HG02610 (cell line): ENCODE data around the gene MCHR2.

Experiments
- ATAC-seq: cut with Tn5 transposase; IDR thresholded peaks from one replicate; pipeline ENCODE4 v1.9.1; 2021; ENCODE audit warnings: mild to moderate bottlenecking, moderate library complexity; ENCODE audit not compliant: unreplicated experiment

Gene MCHR2

DNA sequence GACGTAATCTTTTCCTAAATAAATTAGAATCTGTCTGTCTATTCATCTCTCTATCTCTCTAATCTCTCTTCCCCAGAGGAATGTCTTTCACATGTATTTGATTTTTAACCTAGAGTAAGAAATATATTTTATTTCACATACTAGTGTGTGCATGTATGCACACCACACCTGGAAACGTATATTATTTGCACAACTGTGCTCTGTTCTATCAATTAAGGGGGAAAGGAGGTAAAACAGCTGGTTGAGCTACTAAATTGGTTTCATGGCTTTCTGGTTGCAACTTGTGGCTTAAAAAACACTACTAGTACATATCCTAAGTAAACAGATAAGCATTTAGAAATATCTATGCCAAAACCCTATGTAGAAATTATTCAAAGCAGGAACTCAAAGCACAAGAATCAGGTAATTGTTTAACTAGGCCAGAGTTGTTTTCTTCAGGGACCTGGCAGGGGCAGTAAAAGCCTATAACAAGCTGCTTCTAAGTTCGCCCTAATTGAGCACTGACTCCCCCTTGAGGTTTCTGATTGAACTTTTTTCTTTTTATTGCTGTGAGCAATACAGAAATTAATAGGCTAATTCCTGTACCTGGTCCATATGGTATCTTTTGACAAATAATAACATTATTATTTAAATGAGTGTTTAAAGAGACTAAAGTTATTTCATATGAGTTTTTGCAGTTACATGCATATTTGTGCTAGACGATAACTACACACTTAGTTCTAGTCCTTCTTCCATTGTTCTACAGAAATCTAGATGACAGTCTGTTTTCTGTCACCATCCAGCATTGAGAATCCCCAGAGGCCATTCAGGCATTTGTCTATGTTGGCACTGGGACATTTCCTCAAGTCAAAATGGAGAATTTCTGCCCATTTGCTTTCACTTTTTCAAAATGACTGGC lies 88.6 kb downstream of the MCHR2 start:
- peak; percentile 82 for ATAC-seq

DNA sequence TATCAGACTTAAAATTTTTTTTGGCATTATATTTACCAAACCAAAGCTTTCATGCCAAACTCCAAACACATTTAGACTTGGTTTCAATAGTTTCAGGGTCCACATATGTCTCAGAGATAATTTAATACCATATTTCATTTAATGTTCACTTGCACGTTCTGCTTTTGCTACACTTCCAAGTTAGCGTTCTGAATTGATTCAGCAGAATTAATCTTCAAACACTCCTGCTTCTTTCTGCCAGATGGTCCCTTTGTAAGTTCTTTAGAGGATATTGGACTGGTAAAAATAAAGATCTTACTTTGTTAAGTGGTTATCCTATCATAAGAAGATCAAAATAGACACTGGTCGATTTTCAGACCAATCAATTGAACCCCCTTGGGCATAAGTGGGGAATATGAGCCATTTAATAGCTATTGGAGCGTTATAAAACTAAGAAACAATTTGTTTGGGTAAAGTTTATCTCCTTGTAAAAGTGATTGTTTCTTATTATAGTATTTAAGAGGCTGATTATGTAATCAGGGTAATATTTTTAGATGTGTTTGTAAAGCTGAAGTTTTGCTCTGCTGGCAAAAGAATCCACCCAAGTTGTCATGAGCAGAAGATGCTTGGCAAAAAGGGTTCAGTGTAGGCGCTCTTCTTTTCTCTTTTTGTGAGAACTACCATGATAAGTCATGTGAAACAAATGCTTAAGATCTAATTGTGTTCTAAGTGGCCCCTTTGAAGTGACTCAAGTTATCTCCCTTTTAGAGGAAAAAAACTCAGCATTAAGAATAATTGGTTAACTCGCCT lies 92.2 kb downstream of the MCHR2 start:
- ATAC-seq: no peak

DNA sequence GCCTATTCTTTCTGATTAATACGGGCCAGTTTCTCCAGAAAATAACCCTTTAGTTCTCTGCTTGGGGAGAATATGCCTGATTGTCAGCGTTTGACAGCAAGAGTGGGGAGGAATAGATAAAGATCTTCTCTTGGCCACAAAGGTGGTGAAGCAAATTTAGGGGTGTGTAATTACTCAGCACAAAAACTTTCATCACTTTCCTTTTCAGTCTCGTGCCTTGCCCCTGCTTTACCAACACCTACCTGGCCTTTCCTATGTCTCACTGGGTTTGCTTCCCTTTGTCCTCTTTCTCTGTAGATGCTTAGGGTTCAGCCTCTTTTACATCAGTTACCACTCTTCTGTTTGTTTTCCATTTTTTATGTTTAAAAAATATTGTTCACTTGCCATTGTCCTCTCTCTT lies 99.2 kb downstream of the MCHR2 start:
- no peak for ATAC-seq

DNA sequence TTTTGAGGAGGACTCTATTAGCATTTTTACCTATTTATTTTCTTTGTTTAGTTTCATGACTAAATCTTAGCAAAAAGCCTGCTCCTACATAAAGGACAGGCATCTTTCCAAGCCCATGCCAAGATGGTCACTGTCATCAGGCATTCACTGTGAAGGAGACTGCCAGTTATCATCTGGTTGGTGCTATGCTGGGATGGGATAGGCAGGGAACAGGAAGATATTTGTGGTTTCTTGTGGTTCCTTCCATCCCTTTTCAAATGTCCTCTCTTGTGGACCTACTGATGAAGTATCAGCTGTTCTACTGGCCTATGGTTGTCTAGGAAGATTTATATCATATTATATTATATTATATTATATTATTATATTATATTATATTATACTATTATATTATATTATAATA lies 107.0 kb downstream of the MCHR2 start:
- ATAC-seq: no peak

DNA sequence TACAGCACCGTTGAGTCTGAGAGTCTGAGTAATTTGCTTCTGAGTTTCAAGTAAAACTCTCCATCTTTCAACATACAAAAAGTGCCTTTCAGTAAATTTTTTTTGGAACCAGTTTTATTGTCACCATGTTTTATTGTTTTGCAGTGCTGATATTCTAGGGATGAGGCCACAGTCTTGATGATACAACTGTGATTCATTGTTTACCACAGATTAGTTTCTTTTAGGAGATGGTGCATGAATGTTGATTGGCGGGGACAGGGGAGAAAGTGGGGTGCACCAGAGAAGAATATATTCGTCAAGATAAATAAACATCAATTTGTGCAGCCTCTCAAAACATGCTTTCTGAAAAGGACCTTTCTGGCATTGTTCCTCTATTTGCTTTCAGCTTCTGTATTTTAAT lies 109.0 kb downstream of the MCHR2 start:
- no peak for ATAC-seq

DNA sequence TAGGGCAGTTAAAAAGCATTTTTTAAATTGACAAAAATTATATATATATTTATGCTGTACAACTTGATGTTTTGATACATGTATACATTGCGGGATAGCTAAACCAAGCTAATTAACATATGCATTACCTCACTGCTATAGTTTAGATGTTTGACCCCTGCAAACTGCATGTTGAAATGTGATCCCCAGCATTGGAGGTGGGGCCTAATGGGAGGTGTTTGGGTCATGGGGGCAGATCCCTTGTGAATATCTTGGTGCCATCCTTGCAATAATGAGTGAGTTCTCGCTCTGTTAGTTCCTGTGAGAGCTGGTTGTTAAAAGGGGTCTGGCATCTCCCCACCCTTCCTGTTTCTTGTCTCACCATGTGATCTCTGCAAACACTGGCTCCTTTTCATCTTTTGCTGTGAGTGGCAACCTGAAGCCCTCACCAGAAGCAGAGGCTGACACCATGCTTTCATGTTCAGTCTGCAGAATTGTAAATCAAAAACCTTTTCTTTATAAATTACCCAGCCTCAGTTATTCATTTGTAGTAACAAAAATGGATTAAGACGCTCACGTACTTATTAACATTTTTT lies 111.8 kb downstream of the MCHR2 start:
- no peak for ATAC-seq

DNA sequence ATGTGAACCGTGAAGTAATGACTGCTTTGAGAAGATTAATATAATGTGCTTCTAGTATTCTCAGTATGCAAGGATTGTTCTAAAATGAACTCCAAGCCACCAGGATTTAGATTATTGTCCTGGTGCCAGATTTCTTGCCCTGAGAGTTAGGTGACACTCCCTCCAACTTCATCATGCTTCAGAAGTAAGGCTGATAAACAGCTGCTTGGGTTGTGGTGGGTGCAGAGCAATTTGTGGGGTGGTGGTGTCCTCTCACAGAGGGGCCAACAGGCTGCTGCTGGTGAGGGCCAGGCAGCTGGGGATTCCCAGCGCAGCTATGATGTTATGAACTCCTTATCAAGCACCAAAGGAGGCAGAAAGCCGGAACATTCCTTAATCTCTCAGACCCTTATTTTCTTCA lies 114.6 kb downstream of the MCHR2 start:
- no peak for ATAC-seq

DNA sequence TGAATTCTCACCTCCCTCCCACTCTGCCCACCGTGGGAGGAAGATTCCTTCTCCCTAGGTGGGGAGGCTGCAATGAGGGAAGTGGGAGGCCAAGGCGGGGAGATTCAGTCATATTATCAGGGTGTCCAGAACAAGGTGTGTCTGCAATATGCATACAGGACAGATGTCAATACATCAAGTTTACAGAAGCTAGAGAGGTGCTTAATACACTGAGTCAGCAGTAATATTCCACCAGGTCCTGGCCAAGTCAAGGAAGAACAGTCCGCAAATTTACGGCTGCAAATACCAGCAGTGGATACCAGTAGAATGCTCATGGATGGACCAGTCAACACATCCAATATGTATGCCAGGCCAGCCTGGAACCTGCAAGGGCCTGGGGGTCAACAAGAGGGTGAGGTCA lies 119.0 kb downstream of the MCHR2 start:
- no peak for ATAC-seq

DNA sequence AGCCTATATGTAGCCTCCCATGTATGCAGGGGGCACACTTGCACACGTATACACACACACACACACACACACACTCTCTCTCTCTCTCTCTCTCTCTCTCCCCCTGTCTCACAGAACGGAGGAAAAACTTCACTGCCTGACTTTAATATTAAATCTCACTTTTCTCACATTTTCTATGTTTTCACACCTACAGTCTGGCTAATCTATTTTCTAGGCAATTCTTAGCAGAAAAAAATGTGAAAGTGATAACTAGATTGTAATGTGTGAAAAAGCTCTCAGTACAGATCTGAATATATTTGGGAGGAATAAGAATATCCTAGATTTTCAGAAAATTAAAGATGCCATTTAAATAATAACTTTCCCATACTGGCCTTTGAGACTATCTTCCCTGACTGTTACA lies 120.9 kb downstream of the MCHR2 start:
- no peak for ATAC-seq

DNA sequence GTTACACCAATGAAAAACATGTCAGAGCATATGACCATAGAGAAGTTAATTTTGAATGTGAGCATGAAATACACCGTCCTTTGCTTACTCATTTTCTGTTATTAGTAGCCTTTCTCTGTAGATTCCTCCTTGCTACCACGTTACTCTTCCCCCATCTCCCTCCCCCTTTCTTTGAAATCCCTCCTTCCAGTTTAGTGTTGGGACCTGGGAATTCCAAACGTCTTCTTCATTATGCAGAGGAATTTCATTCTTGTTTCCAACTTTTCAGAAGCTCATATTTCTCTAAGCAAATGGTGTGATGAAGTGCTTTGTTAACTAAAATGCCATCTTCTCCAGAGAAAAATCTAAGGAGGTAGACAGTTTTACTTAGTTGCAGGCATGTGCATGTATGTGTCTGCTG lies 122.4 kb downstream of the MCHR2 start:
- no peak for ATAC-seq
